GM18951 (cell line): Measurements from ENCODE around the gene TTLL10.
"Not testable (repeated sequence)": the region's sequence is repeated elsewhere in the genome, so short reads cannot be mapped to it uniquely, and the experiment has no call there.

ENCODE experiments used
- POLR2A ChIP-seq: IDR thresholded peaks from 4 replicates; pipeline ENCODE4 v1.6.1; 2011; ENCODE audit warnings: mild to moderate bottlenecking; ENCODE audit not compliant: insufficient read length, insufficient read depth; ENCODE audit errors: extremely low read depth
- in situ Hi-C: fragments of 300-500 bp; cut with MboI; formaldehyde crosslinking; loops from one replicate; pipeline ENCODE4 v1.12.0; 2022; ENCODE audit warnings: low sequenced_read_pairs, mixed read lengths, inconsistent platforms; ENCODE audit not compliant: unreplicated experiment

TTLL10 gene

DNA sequence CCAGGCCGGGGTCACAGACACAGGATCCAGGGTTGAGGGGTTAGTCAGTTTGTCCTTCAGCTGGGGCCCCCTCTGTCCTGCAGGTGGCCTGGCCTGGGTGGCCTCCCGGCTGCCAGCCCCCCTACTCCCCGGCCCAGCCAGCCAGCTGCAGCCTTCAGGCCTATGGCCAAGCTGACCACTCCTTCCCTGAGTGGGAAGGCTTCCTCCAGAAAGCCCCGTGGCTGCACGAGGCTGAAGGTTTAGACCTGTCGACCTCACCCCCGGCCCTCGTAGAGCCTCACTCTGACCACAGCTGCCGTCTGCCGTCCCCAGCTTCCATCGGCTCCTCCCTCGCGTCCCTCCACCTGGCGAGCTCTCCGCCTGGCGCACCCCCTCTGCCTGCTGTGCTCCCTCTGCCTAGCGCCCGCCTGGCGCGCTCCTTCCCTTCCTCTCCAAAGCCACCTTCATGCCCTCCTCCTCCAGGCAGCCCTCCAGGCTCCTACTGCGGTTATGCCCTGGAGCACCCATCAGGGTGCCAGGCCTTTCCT is 9.6 kb downstream of the TTLL10 start:
- in situ Hi-C loops = no loop called here
- no peak for TF ChIP-seq POLR2A

DNA sequence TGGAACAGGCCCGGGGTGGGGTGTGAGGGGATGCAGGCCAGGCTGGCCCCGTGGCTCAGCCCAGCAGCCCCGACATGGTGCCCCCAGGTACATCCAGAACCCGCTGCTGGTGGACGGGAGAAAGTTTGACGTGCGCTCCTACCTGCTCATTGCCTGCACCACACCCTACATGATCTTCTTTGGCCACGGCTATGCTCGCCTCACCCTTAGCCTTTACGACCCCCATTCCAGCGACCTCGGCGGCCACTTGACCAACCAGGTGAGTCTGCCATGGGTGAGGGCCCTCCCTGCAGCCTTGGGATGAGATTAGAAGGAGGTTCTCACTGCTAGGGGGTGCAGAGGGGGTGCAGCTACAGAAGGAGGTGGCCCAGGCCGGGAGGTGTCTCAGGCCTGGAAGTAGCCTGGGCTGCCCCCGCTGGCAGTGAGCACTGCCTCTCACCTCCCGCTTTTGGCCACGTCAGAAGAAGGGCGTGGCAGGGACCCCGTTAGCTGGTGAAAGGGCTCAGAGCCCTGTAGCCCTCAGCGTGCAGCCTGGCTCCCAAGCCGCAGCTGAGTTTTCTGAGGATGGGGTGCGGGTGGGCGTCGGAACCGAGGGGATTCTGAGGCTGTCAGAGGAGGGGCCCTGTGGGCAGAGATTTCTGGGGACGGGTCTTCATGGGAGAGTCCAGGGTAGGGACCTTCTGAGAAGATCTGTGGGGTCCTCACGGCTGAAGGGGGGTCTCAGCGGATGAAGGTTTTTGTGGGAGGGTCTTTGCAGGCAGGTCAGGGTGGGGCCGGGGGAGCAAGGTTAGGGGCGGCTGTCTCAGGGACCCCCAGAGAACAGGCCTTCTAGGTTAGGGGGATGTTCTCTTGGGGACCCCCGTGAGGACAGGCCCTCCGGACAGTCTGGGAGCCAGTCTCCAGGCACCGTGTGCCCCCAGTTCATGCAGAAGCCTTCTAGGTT is 10.4 kb downstream of the TTLL10 start:
- no peak for TF ChIP-seq POLR2A
- in situ Hi-C loops = no loop called here

DNA sequence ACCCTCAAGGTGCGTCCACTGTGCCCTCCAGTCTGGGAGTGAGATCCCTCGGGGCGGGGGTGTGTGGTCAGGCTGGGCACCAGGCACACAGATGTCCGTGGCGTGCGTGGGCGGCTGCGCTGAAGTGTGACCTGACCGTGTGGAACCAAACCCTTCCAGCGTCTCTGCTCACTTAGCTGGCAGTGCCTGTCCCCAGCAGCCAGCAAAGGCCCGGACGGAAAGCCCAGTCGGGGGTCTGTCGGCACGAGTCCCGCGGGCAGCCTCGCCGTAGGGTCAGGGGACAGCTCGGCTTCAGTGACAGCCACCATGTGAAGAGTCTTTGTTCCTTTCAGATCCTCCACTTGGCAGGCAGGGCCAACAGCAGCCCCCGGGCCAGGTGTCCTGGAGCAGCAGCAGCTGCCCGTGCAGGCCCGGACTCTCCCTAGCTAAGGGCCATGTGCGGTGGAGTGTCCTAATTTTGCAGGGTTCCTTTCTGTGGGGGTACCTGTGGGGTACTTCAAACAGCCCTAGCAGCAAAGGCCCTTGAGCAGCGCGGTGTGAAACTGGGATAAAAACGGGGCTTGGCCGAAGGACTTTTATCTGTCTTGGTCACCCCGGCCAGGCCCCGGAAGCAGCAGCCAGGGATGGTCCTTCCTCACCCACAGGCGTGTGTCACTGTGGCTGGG is 11.6 kb downstream of the TTLL10 start:
- TF ChIP-seq POLR2A = no peak
- in situ Hi-C loops = no loop called here

GRCh38 chr1:1187938-1188337 is 14.3 kb downstream of the TTLL10 start:
- TF ChIP-seq POLR2A = no peak
- in situ Hi-C loops = no loop called here

GRCh38 chr1:1189111-1189510 is 15.4 kb downstream of the TTLL10 start:
- TF ChIP-seq POLR2A = no peak
- in situ Hi-C loops = no loop called here

- in situ Hi-C loops = no loop called here
- no peak for TF ChIP-seq POLR2A
These were observed 18.1 kb downstream of the TTLL10 start for GRCh38 chr1:1191734-1192133.

DNA sequence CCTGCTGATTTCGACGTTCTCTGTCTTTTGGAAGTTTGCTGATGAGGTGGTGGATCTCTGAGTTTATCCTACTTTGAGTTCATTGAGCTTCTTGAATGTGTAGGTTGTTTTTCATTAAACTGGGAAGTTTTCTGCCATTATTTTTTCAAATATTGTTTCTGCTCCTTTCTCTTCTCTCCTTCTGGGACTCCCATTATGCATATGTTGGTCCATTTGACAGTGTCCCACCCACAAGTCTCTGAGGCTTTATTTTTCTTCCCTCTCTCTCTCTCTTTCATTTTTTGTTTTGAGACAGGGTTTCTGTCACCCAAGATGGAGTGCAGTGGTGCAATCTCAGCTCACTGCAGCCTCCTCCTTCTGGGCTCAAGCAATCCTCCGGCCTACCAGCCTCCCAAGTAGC is 21.0 kb downstream of the TTLL10 start:
- in situ Hi-C loops = no loop called here
- no peak for TF ChIP-seq POLR2A

GRCh38 chr1:1195726-1196125 is 22.0 kb downstream of the TTLL10 start:
- in situ Hi-C loops = not testable (repeated sequence)

- in situ Hi-C loops = no loop called here
- TF ChIP-seq POLR2A = no peak
These were observed 22.9 kb downstream of the TTLL10 start for GRCh38 chr1:1196431-1197187.

DNA sequence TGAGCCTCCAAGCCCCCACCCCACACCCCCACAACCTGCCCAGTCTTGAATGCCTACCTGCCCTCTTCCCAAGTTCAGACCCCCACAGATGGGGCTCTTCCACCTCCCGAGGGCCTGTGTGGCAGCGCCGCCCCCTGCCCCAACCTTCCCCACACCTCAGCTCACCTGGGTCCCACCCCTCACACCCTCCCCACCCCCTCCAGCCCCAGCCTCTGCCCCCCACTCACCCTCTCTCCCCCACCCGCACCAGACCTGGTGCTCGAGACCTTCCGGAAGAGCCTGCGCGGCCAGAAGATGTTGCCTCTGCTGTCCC is 23.5 kb downstream of the TTLL10 start:
- no peak for TF ChIP-seq POLR2A
- in situ Hi-C loops = no loop called here

DNA sequence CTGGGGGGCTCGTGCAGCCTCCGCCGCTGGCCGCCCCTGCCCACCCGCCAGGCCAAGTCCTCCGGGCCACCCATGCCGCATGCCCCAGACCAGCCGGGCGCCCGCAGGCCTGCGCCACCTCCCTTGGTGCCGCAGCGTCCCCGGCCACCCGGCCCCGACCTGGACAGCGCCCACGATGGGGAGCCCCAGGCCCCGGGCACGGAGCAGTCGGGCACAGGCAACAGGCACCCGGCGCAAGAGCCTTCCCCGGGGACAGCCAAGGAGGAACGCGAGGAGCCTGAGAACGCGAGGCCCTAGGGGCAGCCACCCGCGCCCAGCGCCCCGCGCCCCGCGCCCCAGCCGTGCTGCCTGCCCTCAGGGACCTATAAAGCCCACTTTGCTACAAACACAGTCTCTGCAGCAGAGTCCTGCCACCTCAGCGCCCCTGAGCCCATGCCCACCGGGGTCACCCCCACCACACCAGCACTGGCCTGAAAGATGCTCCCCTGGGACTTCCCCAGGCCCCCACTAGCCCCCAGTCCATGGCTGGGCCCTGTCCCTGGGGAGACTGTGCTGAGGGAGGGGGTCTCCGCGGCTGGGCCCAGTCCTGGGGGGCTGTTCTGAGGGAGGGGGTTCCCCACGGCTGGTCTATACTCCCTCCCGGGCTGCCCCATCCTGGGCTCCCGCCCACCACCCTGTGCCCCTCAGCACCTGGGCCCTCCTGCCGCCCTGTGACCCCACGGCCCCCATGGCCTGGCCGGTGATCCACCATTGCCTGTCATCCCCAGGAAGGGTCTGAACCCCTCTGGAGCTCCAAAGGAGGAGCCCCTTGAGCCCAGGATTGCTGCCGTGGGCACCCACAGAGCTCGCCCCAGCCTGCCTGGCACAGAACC is 24.1 kb downstream of the TTLL10 start:
- TF ChIP-seq POLR2A = no peak
- in situ Hi-C loops = no loop called here

DNA sequence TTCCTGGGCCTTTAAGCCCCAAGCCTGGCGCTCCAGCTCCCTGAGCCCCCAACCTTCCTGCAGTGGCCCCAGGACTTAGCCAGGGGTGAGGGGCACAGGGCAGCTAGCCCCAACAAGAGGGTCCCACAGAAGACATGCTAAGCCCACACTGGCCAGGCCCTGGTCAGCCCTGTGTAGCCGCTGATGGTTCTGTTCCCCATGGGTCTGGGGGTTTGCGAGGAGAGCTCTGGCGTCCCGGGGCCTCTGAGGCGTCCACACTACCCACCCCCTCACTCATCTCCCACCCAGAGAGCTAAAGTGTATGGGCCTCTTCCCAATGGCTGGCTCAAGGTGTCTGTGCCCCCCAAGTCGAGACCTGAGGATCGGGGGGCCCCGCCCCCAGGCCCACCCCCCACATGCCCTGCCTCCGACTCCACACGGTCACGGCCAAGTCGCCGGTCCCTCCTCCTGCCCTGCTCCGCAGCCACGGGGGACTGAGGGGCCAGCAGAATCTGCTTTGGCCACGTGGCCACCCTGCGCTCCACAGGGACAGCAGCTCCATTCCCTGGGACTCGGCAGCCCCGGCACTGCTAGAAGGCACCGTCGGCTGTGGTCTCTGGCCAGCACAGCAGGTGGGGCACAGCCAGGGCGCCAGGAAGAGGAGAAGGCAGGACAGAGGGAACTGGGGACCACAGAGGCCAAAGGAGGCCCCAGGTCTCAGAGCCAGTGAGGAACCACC is 24.9 kb downstream of the TTLL10 start:
- in situ Hi-C loops = no loop called here
- no peak for TF ChIP-seq POLR2A
